H1 (cell line): ENCODE measurements around the gene ZNF423. TPM values are rescaled to one million over a fixed set of nuclear protein-coding genes. Genes with fewer than 3 reads are reported as not detected.

ENCODE experiments used
- NANOG ChIP-seq: IDR thresholded peaks from 2 replicates; pipeline ENCODE4 v1.6.1; 2011; ENCODE audit warnings: low read length, low read depth, mild to moderate bottlenecking, inconsistent platforms; ENCODE audit not compliant: insufficient read depth, poor library complexity, severe bottlenecking
- polyA plus RNA-seq, 7 experiments: library from polyadenylated mRNA; depleted of rRNA in 3 of 7; stranded (reverse) in 5 of 7; unstranded in 2 of 7; fragments of >200 nt in 5 of 7; fragments of 200-250 nt in 2 of 7; gene quantifications; 1 replicate in 5 of 7; 2 replicates in 1 of 7; 4 replicates in 1 of 7; pipeline versions ENCODE4 v1.2.1 to v1.2.3, GENCODE V29; 2011 to 2013; ENCODE audit warnings: missing spikeins in 2 of 7, mixed read lengths in 2 of 7
- total RNA-seq: library from RNA; stranded (reverse); fragmentation: NEBNext Ultra II Directional; extraction: Animal tissue kit (Norgen Biotek cat#: 25700); gene quantifications from 2 replicates; pipeline ENCODE4 v1.2.1, GENCODE V29; 2021
- TF ChIP-seq, protein P1 (sequence below): IDR thresholded peaks from 2 replicates; pipeline ENCODE4 v1.6.1; 2012; ENCODE audit warnings: low read length, inconsistent platforms
- TF ChIP-seq, protein P2 (sequence below): IDR thresholded peaks from 2 replicates; pipeline ENCODE4 v1.6.1; 2011; ENCODE audit warnings: low read length, improper control_type of control experiment

Gene ZNF423
- total and polyA plus RNA-seq, 2 of the 8 experiments (the other 6 are each of a cell fraction or from before 2014, with no cell fraction given), result 38.2 to 52.3 TPM

DNA sequence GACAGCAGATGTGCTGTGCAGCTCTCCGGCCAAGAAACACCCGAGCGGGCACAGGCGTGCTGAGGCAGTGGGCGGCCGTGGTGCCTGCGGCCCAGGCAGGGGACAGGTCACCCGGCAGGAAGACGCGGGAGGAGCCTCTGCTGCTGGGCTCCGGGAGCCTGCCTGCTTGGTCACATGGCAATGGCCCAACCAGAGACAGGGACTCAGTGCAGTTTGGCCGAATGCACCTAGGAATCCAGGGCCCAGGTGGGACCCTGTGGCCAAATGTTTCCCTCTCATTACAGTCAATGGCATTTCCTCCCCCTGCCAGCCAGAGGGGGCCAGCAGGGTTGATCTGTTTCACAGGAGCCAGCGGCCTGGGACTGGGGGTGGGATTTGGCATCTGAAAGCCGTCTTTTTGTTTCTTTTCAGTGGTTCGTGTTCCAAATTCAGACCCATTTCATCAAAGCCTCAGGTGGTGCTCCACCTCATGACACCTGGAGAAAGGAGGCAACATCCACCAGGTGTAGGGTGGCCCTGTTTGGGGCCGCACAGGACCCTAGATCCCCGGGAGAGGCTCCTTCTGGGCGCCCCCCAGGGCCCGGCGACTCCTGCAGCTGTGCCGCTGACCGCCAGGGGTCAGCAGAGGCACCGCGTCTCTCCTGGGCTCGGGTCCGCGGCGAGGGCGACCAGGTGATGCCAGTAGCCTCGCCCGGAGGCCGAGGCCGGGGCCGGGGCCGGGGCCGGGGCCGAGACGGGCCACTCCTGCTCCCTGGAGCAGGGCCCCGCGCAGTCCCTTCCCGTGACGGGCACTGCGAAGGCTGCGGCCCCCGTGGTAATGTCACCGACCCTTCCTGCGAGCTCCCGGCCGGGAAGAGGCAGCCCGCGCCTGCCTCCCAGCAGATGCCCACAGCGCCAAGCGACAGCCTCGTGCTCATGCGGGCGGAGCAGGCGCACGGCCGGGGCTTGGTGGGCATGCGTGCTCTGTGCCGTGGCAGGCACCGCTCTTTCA, 363.8 kb downstream of the ZNF423 start (continued):
- TF ChIP-seq NANOG, result peak; percentile 19
- TF ChIP-seq, protein P1, sequence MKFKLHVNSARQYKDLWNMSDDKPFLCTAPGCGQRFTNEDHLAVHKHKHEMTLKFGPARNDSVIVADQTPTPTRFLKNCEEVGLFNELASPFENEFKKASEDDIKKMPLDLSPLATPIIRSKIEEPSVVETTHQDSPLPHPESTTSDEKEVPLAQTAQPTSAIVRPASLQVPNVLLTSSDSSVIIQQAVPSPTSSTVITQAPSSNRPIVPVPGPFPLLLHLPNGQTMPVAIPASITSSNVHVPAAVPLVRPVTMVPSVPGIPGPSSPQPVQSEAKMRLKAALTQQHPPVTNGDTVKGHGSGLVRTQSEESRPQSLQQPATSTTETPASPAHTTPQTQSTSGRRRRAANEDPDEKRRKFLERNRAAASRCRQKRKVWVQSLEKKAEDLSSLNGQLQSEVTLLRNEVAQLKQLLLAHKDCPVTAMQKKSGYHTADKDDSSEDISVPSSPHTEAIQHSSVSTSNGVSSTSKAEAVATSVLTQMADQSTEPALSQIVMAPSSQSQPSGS, result no peak
- TF ChIP-seq, protein P2, sequence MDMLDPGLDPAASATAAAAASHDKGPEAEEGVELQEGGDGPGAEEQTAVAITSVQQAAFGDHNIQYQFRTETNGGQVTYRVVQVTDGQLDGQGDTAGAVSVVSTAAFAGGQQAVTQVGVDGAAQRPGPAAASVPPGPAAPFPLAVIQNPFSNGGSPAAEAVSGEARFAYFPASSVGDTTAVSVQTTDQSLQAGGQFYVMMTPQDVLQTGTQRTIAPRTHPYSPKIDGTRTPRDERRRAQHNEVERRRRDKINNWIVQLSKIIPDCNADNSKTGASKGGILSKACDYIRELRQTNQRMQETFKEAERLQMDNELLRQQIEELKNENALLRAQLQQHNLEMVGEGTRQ, result peak; percentile 69
